CD4-positive, alpha-beta T cell treated with Interleukin-15 for 4 hours (primary cell): ENCODE data around the gene SHISA2.

Experiments
- DNase-seq: peaks from one replicate; pipeline ENCODE4 v3.0.0-alpha.2; 2020; ENCODE audit warnings: low spot score

SHISA2 gene

GRCh38 chr13:26017196-26017921, 34.5 kb downstream of the SHISA2 start:
- no peak for DNase-seq

GRCh38 chr13:26016189-26016588, 35.6 kb downstream of the SHISA2 start:
- no peak for DNase-seq

GRCh38 chr13:26015271-26016125, 36.3 kb downstream of the SHISA2 start:
- DNase-seq = no peak

GRCh38 chr13:26012995-26013394, 38.8 kb downstream of the SHISA2 start:
- DNase-seq = no peak

- peak; percentile 32 for DNase-seq
These were observed 39.6 kb downstream of the SHISA2 start for GRCh38 chr13:26011996-26012821.

- no peak for DNase-seq
These were observed 40.6 kb downstream of the SHISA2 start for GRCh38 chr13:26011208-26011573.

GRCh38 chr13:26010487-26011207, 41.2 kb downstream of the SHISA2 start:
- no peak for DNase-seq

- DNase-seq = no peak
These were observed 44.3 kb downstream of the SHISA2 start for GRCh38 chr13:26007261-26008125.
